ENCODE measurements around the gene MCTP1. TPM values are rescaled to one million over a fixed set of nuclear protein-coding genes. Genes with fewer than 3 reads are reported as not detected.

The MCTP1 gene
- total RNA-seq, 1 donor from 2014 or later, result 3.4 TPM

GRCh38 chr5:94731471-94731870 lies 553.4 kb downstream of the MCTP1 start:
- H3K36me3 Mint-ChIP-seq (ENCODE audit: low read depth), result no peaks in the 10 kb centered on the region

GRCh38 chr5:94725142-94725541 lies 559.8 kb downstream of the MCTP1 start:
- no peaks in the 10 kb centered on the region for H3K36me3 Mint-ChIP-seq (ENCODE audit: low read depth)
- no peak for TF ChIP-seq CTCF (IDR thresholded peaks at IDR 0.05)
- no peaks in the 10 kb centered on the region for H3K9me3 Mint-ChIP-seq (ENCODE audit: low read depth)
- H3K27ac Mint-ChIP-seq (ENCODE audit: unreplicated experiment), result no peak overlapping the region
- no peaks in the 10 kb centered on the region for H3K4me1 Mint-ChIP-seq (ENCODE audit: low read depth)
- no peaks in the 10 kb centered on the region for H3K27me3 Mint-ChIP-seq (ENCODE audit: low read depth)
- no peak for DNase-seq (ENCODE audit: low spot score)
- no peak overlapping the region for H3K4me3 Mint-ChIP-seq (ENCODE audit: unreplicated experiment)

More at GRCh38 chr5:94731471-94731870, 553.4 kb downstream of the MCTP1 start:
- no peak overlapping the region for H3K4me3 Mint-ChIP-seq (ENCODE audit: unreplicated experiment)
- no peaks in the 10 kb centered on the region for H3K4me1 Mint-ChIP-seq (ENCODE audit: low read depth)
- H3K9me3 Mint-ChIP-seq (ENCODE audit: low read depth), result no peaks in the 10 kb centered on the region
- H3K27me3 Mint-ChIP-seq (ENCODE audit: low read depth), result no peaks in the 10 kb centered on the region
- no peak overlapping the region for H3K27ac Mint-ChIP-seq (ENCODE audit: unreplicated experiment)
- no peak for TF ChIP-seq CTCF (IDR thresholded peaks at IDR 0.05)
- no peak for DNase-seq (ENCODE audit: low spot score)

DNA sequence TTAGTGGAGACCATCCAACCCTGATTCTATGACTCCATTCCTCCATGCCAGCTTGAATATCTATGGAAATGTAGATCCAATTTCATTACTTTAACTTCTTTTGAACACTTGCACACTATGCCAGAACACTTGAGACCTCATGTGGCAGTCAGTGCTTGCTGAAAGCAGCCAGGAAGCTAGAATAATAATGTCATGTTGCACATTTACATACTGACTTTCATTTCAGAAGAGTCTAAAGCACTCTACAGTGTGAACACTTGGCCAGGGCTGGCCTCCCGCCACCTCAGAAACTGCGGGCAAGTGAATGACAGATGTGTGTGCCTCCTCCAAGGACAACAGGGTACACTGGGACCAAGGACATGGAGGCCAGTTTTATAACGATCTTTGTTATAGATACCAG lies 569.1 kb downstream of the MCTP1 start:
- H3K4me1 Mint-ChIP-seq (ENCODE audit: low read depth), result peaks cover 10% of the 10 kb centered on the region
- H3K9me3 Mint-ChIP-seq (ENCODE audit: low read depth), result peaks cover 11% of the 10 kb centered on the region
- no peak for DNase-seq (ENCODE audit: low spot score)
- H3K27ac Mint-ChIP-seq (ENCODE audit: unreplicated experiment), result no peak overlapping the region
- peaks cover 2% of the 10 kb centered on the region for H3K36me3 Mint-ChIP-seq (ENCODE audit: low read depth)
- H3K4me3 Mint-ChIP-seq (ENCODE audit: unreplicated experiment), result no peak overlapping the region
- no peaks in the 10 kb centered on the region for H3K27me3 Mint-ChIP-seq (ENCODE audit: low read depth)
- no peak for TF ChIP-seq CTCF (IDR thresholded peaks at IDR 0.05)

DNA sequence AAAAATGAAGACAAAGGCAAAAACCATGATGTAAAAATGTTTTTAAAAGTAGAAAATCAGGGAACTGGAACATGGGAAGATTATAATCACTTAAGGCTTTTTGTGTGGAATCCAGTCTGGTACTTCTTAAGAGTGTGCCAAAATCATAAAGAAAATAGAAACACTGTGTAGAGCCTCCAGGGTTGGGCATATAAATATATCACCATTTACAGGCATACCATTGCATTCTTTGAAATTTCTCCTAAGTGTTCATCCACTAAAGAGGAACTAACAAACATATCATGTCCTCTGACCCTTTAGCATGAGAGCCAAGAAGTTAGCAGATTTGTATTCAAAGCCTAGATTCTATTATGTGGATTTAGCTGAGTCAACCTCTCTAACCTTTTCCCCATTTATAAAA lies 573.1 kb downstream of the MCTP1 start:
- no peak for TF ChIP-seq CTCF (IDR thresholded peaks at IDR 0.05)
- Mint-ChIP-seq H3K27ac (ENCODE audit: unreplicated experiment) (no peak overlapping the region), H3K27me3 (ENCODE audit: low read depth) (no peaks in the 10 kb centered on the region), H3K4me3 (ENCODE audit: unreplicated experiment) (no peak overlapping the region), H3K9me3 (ENCODE audit: low read depth) (no peaks in the 10 kb centered on the region), H3K36me3 (ENCODE audit: low read depth) (no peaks in the 10 kb centered on the region), H3K4me1 (ENCODE audit: low read depth) (peaks cover 21% of the 10 kb centered on the region)
- DNase-seq (ENCODE audit: low spot score), result no peak

DNA sequence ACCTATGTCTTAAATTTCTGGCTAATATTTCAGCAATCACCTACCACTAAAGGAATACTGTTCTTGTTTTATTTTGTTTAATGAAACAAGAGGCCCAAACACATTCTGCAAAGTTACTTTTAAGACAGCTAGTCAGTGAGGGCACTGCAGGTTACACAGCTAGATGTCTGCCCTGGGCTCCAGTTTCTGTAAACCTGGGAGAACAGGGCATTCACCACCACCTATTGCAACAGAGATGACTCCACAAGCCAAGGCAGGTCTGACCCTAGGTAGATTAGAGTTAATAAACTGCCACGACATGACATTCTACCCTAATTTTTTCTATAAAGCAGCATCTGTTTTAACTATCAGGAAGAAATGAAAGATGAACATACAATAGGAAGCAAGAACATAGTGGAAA lies 575.6 kb downstream of the MCTP1 start:
- Mint-ChIP-seq H3K27me3 (ENCODE audit: low read depth) (no peaks in the 10 kb centered on the region), H3K9me3 (ENCODE audit: low read depth) (no peaks in the 10 kb centered on the region), H3K36me3 (ENCODE audit: low read depth) (no peaks in the 10 kb centered on the region), H3K4me1 (ENCODE audit: low read depth) (peaks cover 29% of the 10 kb centered on the region), H3K4me3 (ENCODE audit: unreplicated experiment) (no peak overlapping the region), H3K27ac (ENCODE audit: unreplicated experiment) (no peak overlapping the region)
- DNase-seq (ENCODE audit: low spot score), result no peak
- TF ChIP-seq CTCF (IDR thresholded peaks at IDR 0.05), result no peak
